SK-N-SH (cell line): ENCODE data around the gene PEMT.

Source experiments
- EP300 ChIP-seq, 2 experiments: IDR thresholded peaks; 2 replicates each; pipeline versions ENCODE4 v1.4.0 to v1.6.1; 2012; ENCODE audit warnings: borderline replicate concordance in 1 of 2, low read depth in 1 of 2, low read length in 1 of 2
- MXI1 ChIP-seq: IDR thresholded peaks from 2 replicates; pipeline ENCODE4 v1.6.1; 2012; ENCODE audit warnings: mild to moderate bottlenecking, low read depth, low read length, improper control_type of control experiment
- POLR2AphosphoS5 ChIP-seq: IDR thresholded peaks from 2 replicates; pipeline ENCODE4 v1.6.1; 2012; ENCODE audit warnings: low read depth, low read length
- RCOR1 ChIP-seq: fragments of 150-350 bp; IDR thresholded peaks from 2 replicates; pipeline ENCODE4 v1.6.1; 2017; ENCODE audit warnings: antibody characterized with exemption, low read length
- REST ChIP-seq: IDR thresholded peaks from 2 replicates; pipeline ENCODE4 v1.6.1; 2012; ENCODE audit warnings: mild to moderate bottlenecking, low read depth, low read length, moderate library complexity
- SIN3A ChIP-seq: IDR thresholded peaks from 2 replicates; pipeline ENCODE4 v1.6.1; 2012; ENCODE audit warnings: low read depth, mild to moderate bottlenecking, low read length, moderate library complexity, borderline replicate concordance
- TF ChIP-seq, protein P1 (sequence below): fragments of 200-600 bp; sonication (generic); IDR thresholded peaks from 2 replicates; pipeline ENCODE4 v1.6.1; 2017; ENCODE audit warnings: antibody characterized with exemption, mild to moderate bottlenecking, moderate library complexity

DNA sequence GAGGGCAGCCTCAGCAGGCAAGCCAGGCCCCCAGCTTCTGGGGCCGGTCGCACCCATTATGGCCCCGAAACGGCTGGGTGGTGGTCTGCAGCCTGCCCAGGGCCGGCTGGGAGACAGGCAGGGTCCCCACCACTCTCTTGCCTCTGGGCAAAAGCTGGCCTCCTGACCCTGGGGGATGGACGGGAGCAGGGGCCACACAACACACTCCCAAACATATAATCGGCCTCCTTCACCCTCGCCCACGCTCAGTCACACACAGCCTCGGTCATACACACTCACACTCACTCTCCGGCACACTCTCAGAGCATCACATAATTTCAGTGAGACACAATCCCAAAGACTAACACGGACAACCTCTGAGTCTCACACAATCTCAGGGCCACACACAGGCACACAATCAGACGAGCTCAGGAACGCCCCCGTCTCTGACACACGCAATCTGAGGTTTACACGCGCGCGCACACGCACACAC, 589 bp downstream of the PEMT start:
- TF ChIP-seq, protein P1, sequence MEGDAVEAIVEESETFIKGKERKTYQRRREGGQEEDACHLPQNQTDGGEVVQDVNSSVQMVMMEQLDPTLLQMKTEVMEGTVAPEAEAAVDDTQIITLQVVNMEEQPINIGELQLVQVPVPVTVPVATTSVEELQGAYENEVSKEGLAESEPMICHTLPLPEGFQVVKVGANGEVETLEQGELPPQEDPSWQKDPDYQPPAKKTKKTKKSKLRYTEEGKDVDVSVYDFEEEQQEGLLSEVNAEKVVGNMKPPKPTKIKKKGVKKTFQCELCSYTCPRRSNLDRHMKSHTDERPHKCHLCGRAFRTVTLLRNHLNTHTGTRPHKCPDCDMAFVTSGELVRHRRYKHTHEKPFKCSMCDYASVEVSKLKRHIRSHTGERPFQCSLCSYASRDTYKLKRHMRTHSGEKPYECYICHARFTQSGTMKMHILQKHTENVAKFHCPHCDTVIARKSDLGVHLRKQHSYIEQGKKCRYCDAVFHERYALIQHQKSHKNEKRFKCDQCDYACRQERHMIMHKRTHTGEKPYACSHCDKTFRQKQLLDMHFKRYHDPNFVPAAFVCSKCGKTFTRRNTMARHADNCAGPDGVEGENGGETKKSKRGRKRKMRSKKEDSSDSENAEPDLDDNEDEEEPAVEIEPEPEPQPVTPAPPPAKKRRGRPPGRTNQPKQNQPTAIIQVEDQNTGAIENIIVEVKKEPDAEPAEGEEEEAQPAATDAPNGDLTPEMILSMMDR = no peak
- TF ChIP-seq RCOR1 (no peak), MXI1 (no peak), POLR2AphosphoS5 (no peak), REST (no peak), EP300 (IDR thresholded peaks at IDR 0.05; ENCODE audit: borderline replicate concordance in 1 of 2, low read depth in 1 of 2, low read length in 1 of 2) (no peak), SIN3A (no peak)
